ENCODE data around the gene REM1.
A peak's percentile ranks its signal among the peaks of the same experiment; 100 is the strongest.
"Not testable (repeated sequence)": the region's sequence is repeated elsewhere in the genome, so short reads cannot be mapped to it uniquely, and the experiment has no call there.

Gene REM1

DNA sequence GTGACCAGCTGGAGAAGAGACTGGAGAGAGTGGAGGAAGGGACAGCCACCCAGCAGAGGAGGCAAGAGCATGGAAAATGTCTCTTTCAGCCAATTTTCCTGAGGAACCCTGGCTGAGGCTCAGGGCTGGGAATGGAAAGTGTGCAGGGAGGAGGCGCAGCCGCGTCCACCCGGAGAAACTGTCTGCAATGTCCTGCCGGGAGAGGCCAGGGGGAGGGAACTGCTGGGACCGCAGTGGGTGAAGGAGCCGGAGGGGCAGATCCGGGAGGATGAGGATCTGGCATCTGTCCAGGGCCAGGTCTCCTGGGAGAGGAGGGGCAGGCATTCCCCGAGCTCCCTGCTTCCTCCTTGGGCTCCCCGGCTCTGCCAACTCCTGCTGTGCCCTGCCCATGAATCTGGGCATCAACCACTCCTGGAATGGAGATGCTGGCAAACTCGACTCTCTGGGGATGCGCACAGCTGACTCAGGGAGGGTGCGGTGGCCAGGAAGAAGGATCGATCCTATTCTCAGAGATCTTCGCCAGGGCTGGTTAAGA, 21.7 kb downstream of the REM1 start:
- no peak overlapping the region for H3K27ac Mint-ChIP-seq
- CTCF ChIA-PET: no interaction called here
- no peak overlapping the region for H3K4me3 Mint-ChIP-seq

GRCh38 chr20:31497838-31498540, 22.9 kb downstream of the REM1 start:
- CTCF ChIA-PET: interaction anchor here (1.1 kb wide), 1 partner anchor 39 kb away, joined by 3 read pairs; no protein-coding TSS in a partner anchor
- no peak for DNase-seq
- H3K4me1 Mint-ChIP-seq: no peaks in the 10 kb centered on the region
- H3K4me3 Mint-ChIP-seq: no peak overlapping the region
- peaks cover 15% of the 10 kb centered on the region for H3K27me3 Mint-ChIP-seq
- H3K9me3 Mint-ChIP-seq: no peaks in the 10 kb centered on the region
- H3K36me3 Mint-ChIP-seq: no peaks in the 10 kb centered on the region
- no peak overlapping the region for H3K27ac Mint-ChIP-seq

More for the DNA sequence above, 21.7 kb downstream of the REM1 start:
- H3K4me1 Mint-ChIP-seq: no peaks in the 10 kb centered on the region
- H3K36me3 Mint-ChIP-seq: no peaks in the 10 kb centered on the region
- no peaks in the 10 kb centered on the region for H3K9me3 Mint-ChIP-seq
- no peak for DNase-seq
- peaks cover 15% of the 10 kb centered on the region for H3K27me3 Mint-ChIP-seq

- Mint-ChIP-seq H3K27ac (no peak overlapping the region), H3K4me1 (peaks cover 2% of the 10 kb centered on the region), H3K9me3 (no peaks in the 10 kb centered on the region), H3K27me3 (peaks cover 32% of the 10 kb centered on the region), H3K4me3 (no peak overlapping the region), H3K36me3 (no peaks in the 10 kb centered on the region)
- CTCF ChIA-PET: interaction anchor here (3.6 to 4.7 kb wide), 2 partner anchors 13 to 42 kb away, joined by 34 to 97 read pairs; no protein-coding TSS in a partner anchor
- DNase-seq: no peak
These were observed 25.4 kb downstream of the REM1 start for GRCh38 chr20:31500527-31500926.

DNA sequence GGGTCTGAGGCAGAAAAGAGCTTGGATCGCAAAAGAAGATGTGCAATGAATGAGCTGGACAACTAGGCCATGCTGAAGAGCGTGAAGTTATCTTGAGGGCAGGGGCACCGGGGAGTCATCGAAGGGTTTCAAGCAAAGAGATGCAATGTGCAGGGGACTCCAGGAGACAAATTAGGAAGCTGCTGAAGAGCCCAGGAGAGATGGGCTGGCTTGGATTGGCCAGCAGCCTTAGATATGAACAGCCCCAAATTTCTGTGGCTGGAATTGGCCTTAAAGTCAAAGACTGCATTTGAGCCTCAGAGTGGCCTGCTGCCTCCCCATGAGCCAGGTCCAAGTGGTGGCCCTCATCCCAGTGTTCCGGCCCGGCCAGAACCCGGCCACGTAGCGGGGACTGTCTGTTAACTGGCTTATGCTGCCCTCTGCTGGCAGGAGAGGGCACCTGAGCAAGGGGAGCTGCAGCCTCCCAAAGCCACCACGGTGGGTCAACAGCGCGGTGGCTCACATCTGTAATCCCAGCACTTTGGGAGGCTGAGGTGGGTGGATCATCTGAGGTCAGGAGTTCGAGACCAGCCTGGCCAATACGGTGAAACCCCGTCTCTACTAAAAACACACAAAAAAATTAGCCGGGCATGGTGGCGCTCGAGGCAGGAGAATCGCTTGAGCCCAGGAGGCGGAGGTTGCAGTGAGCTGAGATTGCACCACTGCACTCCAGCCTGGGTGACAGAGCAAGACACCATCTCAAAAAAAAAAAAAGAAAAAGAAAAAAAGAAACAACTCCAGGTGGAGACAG, 28.0 kb downstream of the REM1 start:
- H3K9me3 Mint-ChIP-seq, H3K4me1 Mint-ChIP-seq, H3K27ac Mint-ChIP-seq, H3K36me3 Mint-ChIP-seq, H3K4me3 Mint-ChIP-seq: not testable (repeated sequence)
- H3K27me3 Mint-ChIP-seq: peaks cover 27% of the 10 kb centered on the region
- CTCF ChIA-PET: interaction anchor here (0.6 to 4.7 kb wide), 24 partner anchors 9 to 193 kb away, joined by 3 to 97 read pairs (median 6); partner anchors contain the start of genes DEFB123, DEFB124, HM13 and REM1
- peak; percentile 80 for DNase-seq

DNA sequence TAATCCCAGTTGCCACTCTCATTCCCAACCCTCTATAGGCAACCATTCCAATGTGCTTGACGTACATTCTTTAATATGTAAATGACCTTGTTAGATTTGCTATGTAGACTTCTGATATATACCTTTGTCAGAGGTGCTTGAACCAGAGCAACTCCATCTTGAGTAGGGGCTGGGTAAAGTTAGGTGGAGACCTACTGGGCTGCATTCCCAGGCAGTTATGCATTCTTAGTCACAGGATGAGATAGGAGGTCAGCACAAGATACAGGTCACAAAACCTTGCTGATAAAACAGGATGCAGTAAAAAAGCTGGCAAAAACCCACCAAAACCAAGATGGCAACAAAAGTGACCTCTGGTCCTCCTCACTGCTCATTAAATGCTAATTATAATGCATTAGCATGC, 30.8 kb downstream of the REM1 start:
- CTCF ChIA-PET: no interaction called here
- DNase-seq: no peak
- Mint-ChIP-seq H3K4me1 (peaks cover 2% of the 10 kb centered on the region), H3K4me3 (no peak overlapping the region), H3K9me3 (peaks cover 2% of the 10 kb centered on the region), H3K36me3 (no peaks in the 10 kb centered on the region), H3K27me3 (peaks cover 33% of the 10 kb centered on the region), H3K27ac (no peak overlapping the region)

DNA sequence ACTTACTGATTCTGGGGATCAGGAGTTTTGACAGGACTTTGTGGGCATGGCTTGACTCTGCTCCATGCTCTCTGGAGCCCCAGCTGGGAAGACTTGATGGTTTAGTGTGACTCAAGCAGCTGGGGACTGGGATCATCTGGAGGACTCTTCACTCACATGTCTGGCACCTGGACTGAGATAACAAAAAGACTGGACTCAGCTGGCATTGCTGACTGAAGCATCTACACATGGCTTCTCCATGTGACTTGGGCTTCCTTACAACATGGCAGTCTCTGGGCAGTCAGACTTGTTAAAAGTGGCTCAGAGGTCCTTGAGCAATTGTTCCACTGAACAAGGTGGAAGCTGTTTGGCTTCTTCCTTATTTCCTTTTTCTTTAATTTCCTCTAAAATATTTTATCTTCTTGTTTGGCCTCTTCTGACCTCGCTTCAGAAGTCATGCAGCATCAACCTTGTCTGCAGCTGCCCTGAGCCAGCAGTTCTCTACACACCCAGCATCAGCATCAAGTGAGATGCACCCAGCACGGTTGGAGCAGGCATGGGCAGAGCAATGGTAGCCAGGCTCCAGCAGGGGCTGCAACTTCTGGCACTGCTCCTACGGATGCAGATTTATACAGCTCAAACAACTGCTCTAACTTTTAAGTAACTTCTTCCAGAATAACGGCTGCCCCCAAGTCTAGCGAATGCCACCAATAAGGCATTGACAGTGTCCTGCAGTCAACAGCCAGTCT, 33.6 kb downstream of the REM1 start:
- CTCF ChIA-PET: interaction anchor here (0.8 kb wide), 1 partner anchor 48 kb away, joined by 3 read pairs; no protein-coding TSS in a partner anchor
- peaks cover 33% of the 10 kb centered on the region for H3K27me3 Mint-ChIP-seq
- DNase-seq: no peak
- peaks cover under 1% of the 10 kb centered on the region for H3K4me1 Mint-ChIP-seq
- no peak overlapping the region for H3K4me3 Mint-ChIP-seq
- H3K9me3 Mint-ChIP-seq: peaks cover 2% of the 10 kb centered on the region
- no peak overlapping the region for H3K27ac Mint-ChIP-seq
- H3K36me3 Mint-ChIP-seq: no peaks in the 10 kb centered on the region

GRCh38 chr20:31514154-31515071, 39.3 kb downstream of the REM1 start, which contains the start of gene HM13:
TSS of gene HM13 (plus strand) at chr20:31514442. CDS start at chr20:31514552, 110 bp downstream.
- no peaks in the 10 kb centered on the region for H3K27me3 Mint-ChIP-seq
- H3K27ac Mint-ChIP-seq: peak within 1 kb of the TSS; percentile 40
- peak; percentile 91 for DNase-seq
- peaks cover 9% of the 10 kb centered on the region for H3K4me1 Mint-ChIP-seq
- H3K36me3 Mint-ChIP-seq: peaks cover 3% of the 10 kb centered on the region
- CTCF ChIA-PET: interaction anchor here (2.4 kb wide), 1 partner anchor 11 kb away, joined by 7 read pairs; no protein-coding TSS in a partner anchor
- H3K9me3 Mint-ChIP-seq: no peaks in the 10 kb centered on the region
- H3K4me3 Mint-ChIP-seq: no peak within 1 kb of the TSS

GRCh38 chr20:31515072-31515774, 40.1 kb downstream of the REM1 start:
- peaks cover 5% of the 10 kb centered on the region for H3K36me3 Mint-ChIP-seq
- H3K27ac Mint-ChIP-seq: no peak overlapping the region
- CTCF ChIA-PET: interaction anchor here (1.2 to 1.5 kb wide), 3 partner anchors 12 to 98 kb away, joined by 4 to 9 read pairs (median 6); no protein-coding TSS in a partner anchor
- no peaks in the 10 kb centered on the region for H3K27me3 Mint-ChIP-seq
- H3K9me3 Mint-ChIP-seq: no peaks in the 10 kb centered on the region
- H3K4me1 Mint-ChIP-seq: peaks cover 14% of the 10 kb centered on the region
- no peak for DNase-seq
- H3K4me3 Mint-ChIP-seq: no peak overlapping the region

DNA sequence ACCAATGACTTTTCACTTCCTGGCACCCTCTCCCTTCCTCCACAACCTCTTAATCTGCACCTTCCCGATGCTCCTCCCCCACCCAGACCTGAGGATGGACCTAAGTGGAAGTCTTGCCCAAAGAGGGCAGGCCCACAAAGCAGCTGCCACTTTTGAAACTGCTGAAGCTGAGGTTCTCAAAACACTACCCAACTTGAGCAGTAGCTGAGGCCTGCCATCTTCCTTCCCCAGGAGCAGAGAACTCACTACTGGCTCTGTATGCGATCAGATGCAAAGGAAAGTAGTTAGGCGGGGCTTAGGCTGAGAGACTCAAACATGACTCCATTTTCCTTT, 40.7 kb downstream of the REM1 start:
- DNase-seq: peak; percentile 52
- Mint-ChIP-seq H3K27ac (no peak overlapping the region), H3K9me3 (no peaks in the 10 kb centered on the region), H3K4me3 (no peak overlapping the region), H3K27me3 (no peaks in the 10 kb centered on the region), H3K36me3 (peaks cover 10% of the 10 kb centered on the region), H3K4me1 (peaks cover 18% of the 10 kb centered on the region)
- CTCF ChIA-PET: interaction anchor here (1.2 to 1.5 kb wide), 3 partner anchors 13 to 97 kb away, joined by 4 to 9 read pairs (median 6); no protein-coding TSS in a partner anchor

GRCh38 chr20:31516166-31516565, 41.1 kb downstream of the REM1 start:
- H3K4me3 Mint-ChIP-seq: no peak overlapping the region
- H3K27me3 Mint-ChIP-seq: no peaks in the 10 kb centered on the region
- CTCF ChIA-PET: interaction anchor here (1.2 to 1.5 kb wide), 3 partner anchors 13 to 97 kb away, joined by 4 to 9 read pairs (median 6); no protein-coding TSS in a partner anchor
- H3K36me3 Mint-ChIP-seq: peaks cover 10% of the 10 kb centered on the region
- no peaks in the 10 kb centered on the region for H3K9me3 Mint-ChIP-seq
- H3K4me1 Mint-ChIP-seq: peaks cover 18% of the 10 kb centered on the region
- H3K27ac Mint-ChIP-seq: no peak overlapping the region
- no peak for DNase-seq

DNA sequence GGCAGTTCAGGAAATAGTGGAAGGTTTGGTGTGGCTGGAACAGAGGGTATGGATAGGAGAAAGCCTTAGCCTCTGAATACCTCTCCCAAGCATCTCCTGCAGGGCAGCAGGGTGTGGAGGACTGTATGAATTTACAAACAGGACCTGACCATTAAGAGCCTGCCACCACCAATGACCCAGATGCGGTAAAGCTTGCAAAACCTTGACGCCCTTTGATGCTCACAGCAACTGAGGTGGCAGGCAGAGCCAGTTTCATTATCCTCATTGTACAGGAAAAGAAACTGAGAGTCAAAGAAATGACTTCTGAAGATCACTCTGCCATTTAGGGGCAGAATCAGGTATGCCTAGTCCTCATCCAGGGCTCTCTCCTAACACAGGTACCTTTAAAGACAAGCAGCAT, 41.6 kb downstream of the REM1 start:
- H3K27ac Mint-ChIP-seq: no peak overlapping the region
- CTCF ChIA-PET: interaction anchor here (1.0 to 1.6 kb wide), 5 partner anchors 13 to 96 kb away, joined by 3 to 9 read pairs (median 3); no protein-coding TSS in a partner anchor
- H3K9me3 Mint-ChIP-seq: no peaks in the 10 kb centered on the region
- peaks cover 10% of the 10 kb centered on the region for H3K36me3 Mint-ChIP-seq
- H3K4me1 Mint-ChIP-seq: peaks cover 20% of the 10 kb centered on the region
- peak; percentile 48 for DNase-seq
- no peak overlapping the region for H3K4me3 Mint-ChIP-seq
- H3K27me3 Mint-ChIP-seq: no peaks in the 10 kb centered on the region

GRCh38 chr20:31517373-31517772, 42.3 kb downstream of the REM1 start:
- Mint-ChIP-seq H3K9me3 (no peaks in the 10 kb centered on the region), H3K4me3 (no peak overlapping the region), H3K27ac (no peak overlapping the region), H3K36me3 (peaks cover 13% of the 10 kb centered on the region), H3K27me3 (no peaks in the 10 kb centered on the region), H3K4me1 (peaks cover 25% of the 10 kb centered on the region)
- CTCF ChIA-PET: interaction anchor here (1.0 to 1.6 kb wide), 4 partner anchors 14 to 43 kb away, joined by 3 read pairs; no protein-coding TSS in a partner anchor
- DNase-seq: peak; percentile 23
